ENCODE measurements around the gene MTMR12.

- TF ChIP-seq EZH2phosphoT487 (IDR thresholded peaks at IDR 0.05; ENCODE audit: borderline replicate concordance, low read length) (no peak), CTCF (conservative IDR thresholded peaks at IDR 0.05; ENCODE audit: low read depth, low read length) (no peak), EZH2 (IDR thresholded peaks at IDR 0.05; ENCODE audit: low read length, unreplicated experiment) (no peak)
These were observed 33.5 kb downstream of the MTMR12 start for GRCh38 chr5:32279223-32279622.

Data from PC-3 (cell line).